Measurements from ENCODE around the gene URI1. TPM values are rescaled to one million over a fixed set of nuclear protein-coding genes. Genes with fewer than 3 reads are reported as not detected.

Gene URI1
- polyA plus RNA-seq, 3 donors: 21.8 to 35.1 (median 32.5) TPM

DNA sequence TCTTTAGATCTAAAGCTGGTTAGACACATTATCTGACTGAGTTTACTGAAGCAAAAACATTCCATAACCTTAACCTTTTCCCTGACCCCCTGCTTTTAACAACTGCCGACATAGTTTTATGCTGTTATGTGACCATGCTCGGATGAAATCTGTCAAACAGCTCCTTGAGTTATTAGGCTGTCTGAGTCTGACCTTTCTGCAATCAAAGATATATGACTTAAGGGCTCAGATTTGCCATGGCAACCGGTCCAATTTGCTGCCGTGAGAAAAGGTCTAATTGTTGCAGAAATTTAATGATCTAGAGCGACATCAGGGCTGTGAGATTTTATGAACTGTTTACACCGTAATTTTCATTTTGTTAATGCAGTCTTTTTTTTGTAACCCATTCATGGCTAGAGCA, 61.8 kb downstream of the URI1 start:
- 45 to 77% (median 76%) methylated on average over 6 of the region's 6 CpGs for WGBS, 3 donors
- no peak overlapping the region for H3K27ac ChIP-seq (ENCODE audit: low read depth, low read length)

DNA sequence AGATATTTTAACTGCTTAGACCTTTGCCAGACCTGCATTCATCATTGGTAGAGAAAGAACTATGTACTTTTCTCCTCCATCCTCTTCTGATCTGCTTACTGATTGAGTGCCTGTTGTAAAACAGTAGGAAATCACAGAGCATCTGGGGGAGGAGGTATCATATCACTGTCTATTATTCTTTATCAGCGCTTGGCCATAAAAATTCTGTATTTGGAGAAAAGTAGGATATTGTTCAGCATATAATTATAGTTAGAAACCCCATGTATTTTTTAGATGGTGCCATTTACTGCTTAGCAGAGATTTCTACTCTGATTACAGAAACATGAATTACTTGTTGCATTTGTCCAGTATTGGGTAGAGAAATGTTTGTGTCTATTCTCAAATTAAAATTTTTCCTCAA, 62.4 kb downstream of the URI1 start:
- 88 to 98% (median 94%) methylated on average over 1 of the region's 1 CpG for WGBS, 3 donors

GRCh38 chr19:30006207-30006606, 64.2 kb downstream of the URI1 start:
- H3K27ac ChIP-seq (ENCODE audit: low read depth, low read length): no peak overlapping the region
- 84 to 90% (median 88%) methylated on average over 4 of the region's 4 CpGs for whole genome bisulfite sequencing, 3 donors

More for the DNA sequence above, 62.4 kb downstream of the URI1 start:
- no peak overlapping the region for H3K27ac ChIP-seq (ENCODE audit: low read depth, low read length)

DNA sequence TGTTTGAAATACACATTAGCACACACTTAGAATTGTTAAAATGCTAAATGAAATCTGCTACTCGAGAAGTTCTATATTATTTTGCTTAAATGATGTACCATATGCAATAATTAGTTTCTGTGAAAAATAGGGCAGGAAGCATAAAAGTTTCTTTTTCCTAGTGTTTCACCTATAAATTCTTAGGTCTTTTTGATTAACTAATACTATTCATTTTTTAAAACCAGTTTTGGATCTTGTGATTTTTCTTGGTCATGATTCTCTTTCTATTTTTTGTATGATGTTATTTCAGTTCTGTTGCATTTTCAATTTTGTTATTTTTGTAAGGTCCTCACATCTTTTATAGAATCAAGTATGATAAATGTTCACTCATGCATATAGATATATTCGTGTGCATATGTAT, 66.1 kb downstream of the URI1 start:
- no peak overlapping the region for H3K27ac ChIP-seq (ENCODE audit: low read depth, low read length)
- 96 to 99% (median 97%) methylated on average over 2 of the region's 2 CpGs for WGBS, 3 donors

- H3K27ac ChIP-seq (ENCODE audit: low read depth, low read length): no peak overlapping the region
- WGBS, 3 donors: 95 to 97% (median 96%) methylated on average over 10 of the region's 10 CpGs
Measured at GRCh38 chr19:30009013-30009412, 67.0 kb downstream of the URI1 start.

- H3K27ac ChIP-seq (ENCODE audit: low read depth, low read length): no peak overlapping the region
- WGBS, 3 donors: 85 to 91% (median 87%) methylated on average over 9 of the region's 9 CpGs
Measured at GRCh38 chr19:30011051-30011578, 69.1 kb downstream of the URI1 start.

DNA sequence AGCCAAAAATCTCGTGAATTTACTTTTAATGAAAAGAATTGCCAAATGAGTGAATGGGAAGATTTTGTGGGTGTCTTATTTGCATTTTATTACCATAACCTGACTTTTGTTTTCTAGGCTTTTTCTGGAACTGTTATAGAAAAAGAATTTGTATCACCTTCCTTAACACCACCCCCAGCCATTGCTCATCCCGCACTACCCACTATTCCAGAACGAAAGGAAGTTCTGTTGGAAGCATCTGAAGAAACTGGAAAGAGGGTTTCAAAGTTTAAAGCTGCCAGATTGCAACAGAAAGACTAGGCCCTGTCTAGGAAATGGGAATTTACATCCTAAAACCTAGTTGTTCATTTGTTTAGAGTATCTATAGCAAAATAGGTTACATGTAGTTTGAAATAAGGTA, 72.7 kb downstream of the URI1 start:
- WGBS, 3 donors: 96 to 99% (median 96%) methylated on average over 3 of the region's 3 CpGs
- no peak overlapping the region for H3K27ac ChIP-seq (ENCODE audit: low read depth, low read length)

DNA sequence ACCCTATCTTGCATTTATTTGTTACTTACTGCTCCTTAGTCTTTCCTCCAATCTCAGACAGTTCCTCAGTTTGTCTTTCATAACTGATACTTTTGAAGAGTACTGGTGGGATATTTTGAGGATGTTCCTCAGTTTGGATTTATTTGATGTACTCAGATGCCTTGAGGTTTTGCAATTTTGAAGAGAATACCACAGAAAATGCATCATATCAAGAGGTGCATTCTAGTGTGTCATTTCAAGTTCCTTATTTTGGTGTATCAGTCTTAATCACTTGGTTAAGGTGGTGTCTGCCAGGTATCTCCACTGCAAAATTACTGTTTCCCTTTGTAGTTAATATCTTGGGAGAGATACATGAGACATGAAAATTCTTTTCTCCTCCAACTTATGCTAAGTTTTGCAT, 75.1 kb downstream of the URI1 start:
- H3K27ac ChIP-seq (ENCODE audit: low read depth, low read length): no peak overlapping the region

DNA sequence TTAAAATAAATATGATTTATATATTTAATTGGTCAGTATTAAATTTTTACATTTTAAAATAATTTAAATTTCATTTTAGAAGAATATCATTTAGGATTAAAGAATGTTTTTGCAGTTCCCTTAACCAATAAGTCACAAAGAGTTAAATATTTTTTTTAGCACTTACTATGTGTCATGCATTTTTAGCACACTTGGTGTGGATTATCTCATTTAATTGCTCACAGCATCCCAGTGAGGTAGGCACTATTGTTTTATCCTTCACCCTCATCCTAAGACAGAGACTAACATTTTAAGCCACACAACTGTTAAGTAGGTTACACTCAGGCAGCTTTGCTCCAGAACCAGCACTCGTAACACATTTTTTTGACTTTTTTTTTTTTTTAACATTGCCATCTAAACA, 78.2 kb downstream of the URI1 start:
- no peak overlapping the region for H3K27ac ChIP-seq (ENCODE audit: low read depth, low read length)
- WGBS, 3 donors: 88 to 100% (median 94%) methylated on average over 1 of the region's 1 CpG

- 94 to 98% (median 97%) methylated on average over 1 of the region's 1 CpG for WGBS, 3 donors
Measured at GRCh38 chr19:30022659-30023058, 80.6 kb downstream of the URI1 start.

GRCh38 chr19:30023330-30023729, 81.3 kb downstream of the URI1 start:
- no peak overlapping the region for H3K27ac ChIP-seq (ENCODE audit: low read depth, low read length)

More at GRCh38 chr19:30022659-30023058, 80.6 kb downstream of the URI1 start:
- no peak overlapping the region for H3K27ac ChIP-seq (ENCODE audit: low read depth, low read length)

- H3K27ac ChIP-seq (ENCODE audit: low read depth, low read length): no peak overlapping the region
Measured at GRCh38 chr19:30024091-30024490, 82.1 kb downstream of the URI1 start.

DNA sequence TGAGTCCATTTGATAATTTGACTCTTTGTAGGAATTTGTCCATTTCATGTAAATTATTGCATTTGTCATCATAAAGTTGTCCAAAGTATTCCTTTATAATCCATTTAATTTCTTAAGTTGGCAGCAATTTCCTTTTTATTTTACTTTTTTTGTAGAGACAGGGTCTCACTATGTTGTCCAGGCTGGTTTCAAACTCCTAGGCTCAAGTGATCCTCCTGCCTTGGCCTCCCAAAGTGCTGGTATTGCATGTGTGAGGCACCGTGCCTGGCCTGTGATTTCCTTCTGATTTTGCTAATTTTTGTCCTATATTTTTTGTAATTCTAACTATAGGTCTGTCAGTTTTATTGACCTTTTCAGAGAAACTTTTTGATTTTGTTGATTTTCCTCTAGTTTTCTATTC, 84.9 kb downstream of the URI1 start:
- WGBS, 3 donors: 96 to 100% (median 100%) methylated on average over 1 of the region's 1 CpG

DNA sequence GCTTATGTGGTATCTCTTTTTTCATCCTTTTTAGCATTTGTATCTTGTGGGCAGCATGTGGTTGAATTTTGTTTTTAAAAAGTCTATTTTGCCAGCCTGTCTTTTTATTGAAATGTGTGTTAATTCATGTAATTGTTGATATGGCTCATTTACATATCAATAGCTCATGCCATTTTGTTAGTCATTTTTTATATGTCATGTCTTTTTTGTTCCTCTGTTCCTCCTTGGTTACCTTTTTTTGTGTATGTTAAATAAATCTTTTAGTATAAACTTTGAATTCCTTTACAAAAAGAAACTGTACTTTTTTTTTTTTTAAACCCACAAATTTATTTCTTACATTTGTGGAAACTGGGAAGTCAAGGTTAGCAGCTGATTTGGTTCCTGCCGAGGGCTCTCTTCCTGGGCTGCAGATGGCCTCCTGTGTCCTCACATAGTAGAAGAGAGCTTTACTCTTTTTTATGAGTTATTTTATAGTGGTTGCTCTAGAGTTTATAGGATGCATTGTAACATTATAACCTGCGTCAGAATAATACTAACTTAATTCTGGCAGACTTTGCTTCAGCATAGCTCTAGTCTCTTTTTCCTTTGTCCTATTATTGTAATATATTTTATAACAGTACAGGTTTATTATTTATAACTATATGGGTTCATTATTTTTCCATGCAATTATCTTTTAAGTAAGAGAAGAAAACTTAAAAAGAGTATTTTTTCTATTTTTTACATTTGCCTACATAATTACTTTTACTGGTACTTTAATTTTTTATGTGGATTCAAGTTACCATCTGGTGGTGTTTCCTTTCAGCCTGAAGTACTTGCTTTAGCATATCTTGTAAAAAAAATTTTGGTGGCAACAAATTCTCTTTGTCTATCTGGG, 86.3 kb downstream of the URI1 start:
- WGBS, 3 donors: 80 to 91% (median 83%) methylated on average over 2 of the region's 2 CpGs
- H3K27ac ChIP-seq (ENCODE audit: low read depth, low read length): no peak overlapping the region

More for the DNA sequence above, 84.9 kb downstream of the URI1 start:
- H3K27ac ChIP-seq (ENCODE audit: low read depth, low read length): no peak overlapping the region

GRCh38 chr19:30028992-30029343, 86.9 kb downstream of the URI1 start:
- 89 to 97% (median 94%) methylated on average over 1 of the region's 1 CpG for WGBS, 3 donors
- no peak overlapping the region for H3K27ac ChIP-seq (ENCODE audit: low read depth, low read length)

DNA sequence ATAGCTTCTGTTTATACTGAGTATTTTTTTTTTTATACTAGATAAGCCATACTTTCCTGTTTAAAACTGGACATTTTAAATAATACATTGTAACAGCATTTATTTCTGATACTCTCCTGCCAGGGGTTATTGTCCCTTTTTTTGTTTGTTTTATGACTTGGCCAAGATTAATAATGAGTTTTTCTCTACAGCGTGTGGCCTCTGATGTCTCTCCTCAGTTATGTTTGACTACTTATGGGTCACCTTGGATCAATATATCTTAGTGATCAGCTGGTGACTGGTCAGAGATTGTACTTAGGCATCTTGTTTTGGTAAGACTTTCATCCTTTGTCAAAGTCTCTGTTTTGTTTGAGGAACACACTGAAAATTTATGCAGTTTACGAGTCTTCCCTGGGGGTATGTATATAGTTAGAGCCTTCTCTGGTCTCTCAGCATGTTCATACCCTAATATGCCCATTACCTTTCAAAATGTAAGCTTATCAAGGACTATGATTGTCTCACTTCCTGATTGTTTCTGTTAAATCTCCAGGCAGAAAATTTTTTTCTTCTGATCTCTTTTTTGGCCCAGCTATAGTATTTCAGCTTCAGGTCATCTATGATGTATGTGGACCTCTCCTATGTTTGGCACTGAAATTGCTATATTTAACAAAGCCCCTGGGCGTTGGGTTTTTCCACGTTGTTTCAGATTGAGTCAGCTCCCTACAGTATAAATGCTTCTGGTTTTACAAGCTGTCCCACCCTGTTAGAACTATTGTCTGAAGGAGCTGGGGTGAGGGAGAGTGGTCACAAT, 87.9 kb downstream of the URI1 start:
- 81 to 98% (median 91%) methylated on average over 4 of the region's 4 CpGs for WGBS, 3 donors
- no peak overlapping the region for H3K27ac ChIP-seq (ENCODE audit: low read depth, low read length)

- WGBS, 3 donors: 97 to 99% (median 98%) methylated on average over 1 of the region's 1 CpG
- H3K27ac ChIP-seq (ENCODE audit: low read depth, low read length): no peak overlapping the region
Measured at GRCh38 chr19:30034321-30034720, 92.3 kb downstream of the URI1 start.

- H3K27ac ChIP-seq (ENCODE audit: low read depth, low read length): no peak overlapping the region
- 65 to 83% (median 73%) methylated on average over 8 of the region's 8 CpGs for WGBS, 3 donors
Measured at GRCh38 chr19:30036154-30037129, 94.4 kb downstream of the URI1 start.
